Putamen (tissue), 1 donor: ENCODE results near the gene ABTB2.
"Not testable (repeated sequence)": the region's sequence is repeated elsewhere in the genome, so short reads cannot be mapped to it uniquely, and the experiment has no call there.

Source experiments
- DNase-seq: peaks from one replicate; pipeline ENCODE4 v3.0.0-alpha.2; 2016; ENCODE audit warnings: low spot score

Gene ABTB2

DNA sequence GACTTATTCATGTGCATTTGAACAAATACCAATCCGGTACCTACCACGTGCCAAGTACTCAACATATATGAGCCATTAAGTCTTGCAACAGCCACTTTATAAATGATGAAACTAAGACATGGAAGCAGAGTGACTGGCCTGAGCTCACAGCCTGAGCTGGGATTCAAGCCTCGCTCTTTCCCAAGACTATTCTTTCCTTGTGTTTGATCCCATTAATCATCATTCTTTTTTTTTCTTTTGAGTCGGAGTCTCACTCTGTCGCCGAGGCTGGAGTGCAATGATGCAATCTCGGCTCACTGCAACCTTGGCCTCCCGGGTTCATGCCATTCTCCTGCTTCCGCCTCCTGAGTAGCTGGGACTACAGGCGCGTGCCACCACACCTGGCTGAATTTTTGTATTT is 119.3 kb downstream of the ABTB2 start:
- DNase-seq = no peak

DNA sequence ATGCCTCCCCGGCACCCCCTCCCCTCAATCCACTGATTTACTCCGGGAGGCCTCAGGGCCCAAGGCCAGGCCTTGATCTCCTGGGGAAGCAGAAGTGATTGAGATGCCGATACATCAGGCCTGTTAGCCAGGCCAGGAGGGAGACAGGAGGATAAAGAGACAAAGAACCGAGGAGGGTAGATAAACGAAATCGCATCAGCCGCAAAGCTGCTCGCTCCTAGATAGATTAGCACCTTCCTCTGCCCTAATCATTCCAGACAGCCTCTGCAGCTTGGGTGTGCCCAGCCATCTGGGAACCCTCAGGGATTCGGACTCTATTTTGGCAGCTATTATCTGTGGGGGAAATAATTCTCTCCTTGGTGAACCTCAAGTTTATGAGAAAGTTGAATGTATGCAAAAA is 121.2 kb downstream of the ABTB2 start:
- DNase-seq = no peak

DNA sequence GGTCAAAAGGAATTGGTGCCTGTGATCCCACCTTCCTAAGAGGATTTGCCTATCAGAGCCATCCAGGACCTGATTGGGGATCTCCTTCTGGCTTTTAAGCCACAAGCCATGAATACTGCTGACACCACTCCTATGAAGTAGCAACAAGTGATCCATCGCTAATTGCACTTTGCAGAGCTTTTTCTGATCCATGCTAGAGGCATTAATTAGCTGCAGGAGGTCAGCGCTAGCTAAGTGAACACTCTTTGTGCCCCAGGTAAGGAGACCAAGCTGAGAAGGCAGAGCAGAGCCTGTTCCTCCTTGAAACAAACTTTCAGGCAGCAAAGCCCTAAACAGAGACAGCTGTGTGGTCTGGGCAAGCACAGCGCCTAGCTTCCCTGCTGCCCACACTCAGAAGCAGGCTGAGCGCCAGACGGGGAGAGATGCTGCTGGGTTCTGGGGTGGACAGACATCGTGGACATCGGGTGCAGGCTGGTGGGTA is 122.2 kb downstream of the ABTB2 start:
- no peak for DNase-seq

DNA sequence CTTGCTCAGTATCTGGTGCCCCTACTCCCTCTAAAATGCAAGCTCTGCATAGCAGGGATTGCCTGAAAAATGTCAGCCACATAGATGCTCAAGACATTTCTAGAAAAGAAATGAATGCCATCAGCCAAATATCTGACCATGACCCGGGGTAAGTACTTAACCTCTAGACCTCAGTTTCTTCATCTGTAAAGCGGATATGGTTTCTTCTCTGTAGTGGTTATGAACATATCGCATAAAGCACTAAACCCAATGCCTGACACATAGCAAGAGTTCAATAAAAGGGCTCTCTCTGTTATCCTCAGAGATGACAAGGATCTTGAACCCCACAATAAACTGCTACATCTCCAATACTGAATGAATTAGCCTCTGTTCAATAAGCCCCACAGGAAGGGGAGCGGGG is 122.6 kb downstream of the ABTB2 start:
- DNase-seq = no peak

DNA sequence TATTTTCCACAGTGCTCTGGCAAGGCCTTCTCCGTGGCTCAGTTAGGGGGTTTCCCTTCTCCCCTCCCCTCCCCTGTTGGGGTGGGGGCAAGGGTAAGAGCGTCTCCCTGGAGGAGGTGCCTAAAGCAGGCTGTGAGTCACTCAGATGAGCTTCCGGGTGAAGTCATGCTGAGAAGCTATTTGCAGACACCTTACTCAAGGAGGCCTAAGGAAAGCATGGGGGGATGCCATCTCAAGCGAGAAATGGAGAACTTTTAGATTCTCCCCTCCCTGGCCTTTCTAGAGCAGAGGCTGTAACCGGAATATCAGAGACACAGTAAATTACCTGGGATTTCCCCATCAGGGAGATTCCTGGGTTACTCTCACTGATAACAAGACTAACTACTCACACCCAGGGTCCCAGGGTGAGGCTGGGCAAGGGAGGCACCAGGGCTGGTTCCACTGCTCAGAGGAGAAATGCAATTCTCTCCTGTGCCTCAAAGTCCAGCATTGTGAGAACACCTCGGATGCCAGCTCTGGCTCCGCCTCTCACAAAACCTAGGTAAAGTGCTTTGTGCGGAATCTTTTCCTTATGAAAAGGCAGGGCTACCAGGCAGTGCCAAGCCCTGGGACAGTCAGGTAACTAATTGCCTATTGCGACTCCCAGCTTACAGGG is 123.6 kb downstream of the ABTB2 start:
- no peak for DNase-seq

DNA sequence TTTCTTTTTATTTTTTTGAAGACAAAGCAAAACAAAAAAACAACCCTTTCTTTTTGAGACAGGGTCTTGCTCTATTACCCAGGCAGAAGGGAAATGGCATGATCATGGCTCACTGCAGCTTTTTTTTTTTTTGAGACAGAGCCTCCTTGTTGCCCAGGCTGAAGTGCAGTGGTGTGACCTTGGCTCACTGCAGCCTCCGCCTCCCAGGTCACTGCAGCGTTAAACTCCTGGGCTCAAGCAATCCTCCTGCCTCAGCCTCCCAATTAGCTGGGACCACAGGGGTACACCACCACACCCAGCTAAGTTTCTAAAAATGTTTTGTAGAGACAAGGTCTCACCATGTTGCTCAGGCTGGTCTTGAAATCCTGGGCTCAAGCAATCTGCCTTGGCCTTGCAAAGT is 124.6 kb downstream of the ABTB2 start:
- no peak for DNase-seq

DNA sequence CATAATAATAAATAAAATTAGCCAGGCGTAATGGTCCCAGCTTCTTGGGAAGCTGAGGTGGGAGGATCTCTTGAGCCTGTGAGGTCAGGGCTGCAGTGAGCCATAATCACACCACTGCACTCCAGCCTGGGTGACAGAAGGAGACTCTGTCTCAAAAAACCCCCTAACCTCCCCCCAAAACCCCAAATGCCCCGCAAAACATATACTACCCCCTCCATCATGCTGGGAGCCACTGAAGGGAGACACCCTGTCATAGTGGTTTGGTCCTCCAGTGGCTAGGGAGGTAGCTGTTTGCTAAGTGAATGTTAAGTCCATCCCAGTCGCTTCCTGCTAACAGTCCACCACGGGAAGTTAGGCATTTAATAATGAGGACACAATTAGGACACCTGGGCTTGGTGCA is 125.0 kb downstream of the ABTB2 start:
- DNase-seq = no peak

DNA sequence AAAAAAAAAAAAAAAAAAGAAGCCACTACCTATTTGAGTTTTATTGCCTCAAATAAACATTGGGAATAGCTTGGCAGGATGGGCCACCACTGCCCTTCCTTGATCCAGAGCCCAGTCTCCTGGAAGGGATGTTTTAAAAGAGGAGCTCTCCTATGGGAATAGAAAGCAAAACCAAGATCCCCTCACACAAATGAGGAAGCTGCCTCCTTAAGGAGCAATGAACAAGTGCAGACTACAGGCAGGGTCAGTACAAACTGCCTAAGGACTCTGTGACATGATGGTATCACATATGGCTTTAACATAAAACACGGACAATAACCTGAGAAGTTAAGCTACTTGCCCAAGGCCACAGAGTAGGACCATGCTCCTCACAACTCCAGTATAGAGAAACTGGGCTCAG is 131.6 kb downstream of the ABTB2 start:
- no peak for DNase-seq

DNA sequence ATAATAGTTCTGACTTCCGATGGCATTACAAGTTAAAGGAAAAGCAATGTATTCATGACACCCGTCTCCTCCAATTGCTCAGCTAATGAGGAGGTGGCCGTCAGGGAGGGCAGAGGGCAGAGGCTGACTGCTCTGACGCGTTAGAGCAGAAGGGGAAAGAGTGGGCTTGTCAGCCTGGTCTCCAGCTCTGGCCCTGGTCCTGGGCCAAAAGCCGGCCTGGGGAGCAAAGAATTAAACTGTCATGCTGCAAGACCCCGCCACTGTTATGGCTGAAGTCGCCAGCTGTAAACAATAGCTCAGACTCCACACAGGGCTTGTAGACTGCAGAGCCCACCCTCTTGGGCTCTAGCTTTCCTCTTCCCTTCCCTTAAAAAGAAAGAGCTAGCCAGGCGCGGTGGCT is 132.7 kb downstream of the ABTB2 start:
- DNase-seq = no peak

DNA sequence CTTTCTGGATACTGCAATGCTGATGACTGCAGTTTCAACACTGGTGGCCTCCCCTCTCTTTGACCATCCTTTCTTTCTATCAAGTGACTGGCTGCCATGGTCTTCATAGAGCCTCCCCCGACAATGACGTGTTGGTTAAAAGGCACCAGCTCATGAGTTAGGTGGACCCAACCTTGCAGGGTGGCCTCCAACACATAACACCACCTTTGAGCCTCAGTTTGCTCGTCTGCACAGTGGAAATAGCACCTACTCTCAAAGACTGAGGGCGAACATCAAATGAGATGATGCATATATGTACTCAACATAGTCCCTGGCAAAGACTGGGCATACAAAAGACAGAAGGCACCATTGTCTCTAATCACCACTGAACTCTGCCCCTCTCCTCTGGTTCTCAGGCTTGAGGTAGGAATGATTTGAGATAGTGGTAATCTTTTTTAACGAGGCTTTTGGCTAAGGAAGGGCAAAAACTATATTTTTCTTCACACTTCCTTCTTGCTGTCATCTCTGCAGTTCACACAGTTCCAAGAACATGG is 133.3 kb downstream of the ABTB2 start:
- DNase-seq = no peak

DNA sequence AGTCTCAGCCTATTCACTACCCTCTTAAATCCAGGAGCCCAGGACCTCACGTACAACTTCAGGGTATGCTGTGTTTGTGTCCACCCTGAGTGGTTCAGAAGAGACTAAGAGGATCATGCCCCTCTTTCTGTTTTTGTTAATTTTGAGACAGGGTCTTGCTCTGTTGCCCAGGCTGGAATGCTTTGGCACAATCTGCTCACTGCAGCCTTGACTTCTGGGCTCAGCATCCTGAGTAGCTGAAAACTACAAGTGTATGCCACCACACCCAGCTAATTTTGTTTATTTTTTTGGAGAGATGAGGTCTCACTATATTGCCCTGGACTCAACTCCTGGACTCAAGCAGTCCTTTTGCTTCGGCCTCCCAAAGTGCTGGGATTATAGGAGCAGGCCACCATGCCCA is 133.9 kb downstream of the ABTB2 start:
- no peak for DNase-seq

DNA sequence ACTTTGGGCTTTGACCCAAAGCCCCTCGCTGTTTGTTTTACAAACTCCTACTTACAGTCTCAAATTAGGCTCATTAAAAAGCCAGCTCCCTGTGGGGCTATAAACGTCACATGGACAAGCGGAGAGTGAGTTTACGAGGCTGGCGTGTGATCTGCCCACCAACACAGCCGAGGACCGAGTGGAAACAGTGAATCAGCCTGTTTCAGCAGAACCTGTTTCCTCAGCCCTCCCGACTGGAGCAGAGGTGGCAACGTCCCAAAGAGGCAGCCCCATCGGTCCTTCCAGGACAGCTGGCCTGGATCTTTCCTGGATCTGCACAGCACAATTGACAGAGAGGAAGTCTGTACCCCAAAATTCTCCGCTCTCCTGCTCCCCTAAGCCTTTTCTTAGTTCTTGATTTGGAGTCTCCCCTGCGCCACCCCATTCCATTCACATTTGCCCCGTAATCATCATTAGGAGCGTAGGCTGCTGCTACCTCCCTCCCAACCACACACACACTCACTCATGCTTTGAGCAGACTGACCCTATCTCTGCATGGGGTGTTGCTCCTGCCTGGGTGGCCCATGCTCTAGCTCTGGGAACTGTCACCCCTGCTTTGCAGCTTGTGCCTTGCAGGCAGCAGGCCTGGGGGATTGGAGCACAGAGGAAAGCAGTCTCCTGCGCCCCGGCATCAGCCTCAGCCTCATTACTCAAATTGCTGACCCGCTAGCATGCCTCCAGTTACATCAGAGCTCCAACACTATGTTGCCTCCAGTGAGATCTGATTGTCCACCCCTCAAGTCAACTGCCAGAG is 134.6 kb downstream of the ABTB2 start:
- no peak for DNase-seq

DNA sequence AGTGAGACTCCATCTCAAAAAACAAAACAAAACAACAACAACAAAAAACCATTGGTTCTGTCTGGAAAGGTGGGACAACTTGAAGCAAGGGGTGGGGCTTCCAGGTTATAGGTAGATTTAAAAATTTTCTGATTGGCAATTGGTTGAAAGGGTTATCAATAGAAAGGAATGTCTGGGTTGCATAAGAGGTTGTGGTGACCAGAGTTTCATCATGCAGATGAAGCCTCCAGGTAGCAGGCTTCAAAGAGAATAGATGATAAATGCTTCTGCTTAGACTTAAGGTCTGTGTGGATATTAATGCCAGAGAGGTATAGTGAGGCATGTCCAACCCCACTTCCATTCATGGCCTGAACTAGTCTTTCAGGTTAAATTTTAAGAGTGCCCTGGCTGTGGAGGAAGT is 135.8 kb downstream of the ABTB2 start:
- DNase-seq = no peak

DNA sequence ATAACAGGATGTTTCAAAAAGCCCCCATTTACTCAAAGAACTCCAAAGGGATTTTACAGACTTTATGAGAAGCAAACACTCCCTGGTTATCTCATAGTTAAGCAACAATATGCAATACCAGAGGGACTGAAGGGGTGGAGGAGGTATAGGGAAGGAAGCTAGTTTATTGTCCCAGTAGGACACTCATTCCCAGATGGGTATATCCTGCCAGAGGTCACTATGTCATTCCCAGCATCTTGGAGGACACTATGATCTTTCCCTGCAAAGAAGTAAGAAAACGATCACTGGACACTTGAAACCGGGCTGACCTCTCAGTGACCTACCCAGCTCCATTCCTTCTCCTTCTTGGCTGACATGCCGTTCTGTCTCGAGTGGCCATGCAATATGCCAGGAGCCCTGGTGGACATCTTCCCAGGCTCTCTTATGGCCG is 137.9 kb downstream of the ABTB2 start:
- no peak for DNase-seq

DNA sequence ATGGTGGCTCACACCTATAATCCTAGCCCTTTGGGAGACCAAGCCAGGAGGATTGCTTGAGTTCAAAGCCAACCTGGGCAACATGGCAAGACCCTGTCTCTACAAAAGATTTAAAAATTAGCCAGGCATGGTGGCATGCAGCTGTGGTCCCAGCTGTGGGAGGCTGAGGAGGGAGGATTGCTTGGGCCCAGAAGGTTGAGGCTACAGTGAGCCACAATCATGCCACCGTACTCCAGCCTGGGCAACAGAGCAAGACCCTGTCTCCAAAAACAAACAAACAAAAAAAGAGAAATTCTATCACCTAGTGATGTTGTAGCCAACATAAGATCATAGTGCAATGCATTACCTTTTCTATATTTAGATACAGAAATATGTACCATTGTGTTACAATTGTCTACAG is 138.5 kb downstream of the ABTB2 start:
- DNase-seq = no peak

DNA sequence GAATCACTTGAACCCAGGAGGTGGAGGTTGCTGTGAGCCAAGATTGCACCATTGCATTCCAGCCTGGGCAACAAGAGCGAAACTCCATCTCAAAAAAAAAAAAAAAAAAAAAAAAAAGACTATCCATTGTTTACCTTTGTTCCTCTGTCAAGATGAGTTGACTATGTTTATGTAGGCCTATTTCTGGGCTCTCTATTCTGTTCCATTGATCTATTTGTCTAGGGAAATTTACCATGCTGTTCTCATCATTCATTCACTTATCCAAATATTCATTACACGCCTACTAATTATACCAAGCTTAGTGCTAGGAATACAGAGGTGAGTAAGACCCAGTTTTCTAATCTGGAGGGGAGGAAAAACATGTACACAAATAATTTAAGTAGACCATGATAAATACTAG is 139.1 kb downstream of the ABTB2 start:
- not testable (repeated sequence) for DNase-seq

DNA sequence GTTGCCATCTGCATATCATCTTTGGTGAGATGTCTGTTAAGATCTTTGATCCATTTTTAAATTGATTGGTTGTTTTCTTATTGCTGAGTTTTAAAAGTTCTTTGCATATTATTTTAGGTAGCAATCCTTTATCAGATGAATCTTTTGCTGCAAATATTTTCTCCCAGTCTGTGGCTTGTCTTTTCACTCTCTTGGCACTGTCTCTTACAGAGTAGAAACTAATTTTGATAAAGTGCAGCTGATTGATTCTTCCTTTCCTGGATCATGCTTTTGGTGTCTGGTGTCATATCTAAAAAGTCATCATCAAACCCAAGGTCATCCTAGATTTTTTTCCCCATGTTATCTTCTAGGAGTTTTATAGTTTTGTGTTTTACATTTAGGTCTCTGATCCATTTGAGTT is 139.7 kb downstream of the ABTB2 start:
- DNase-seq = no peak

DNA sequence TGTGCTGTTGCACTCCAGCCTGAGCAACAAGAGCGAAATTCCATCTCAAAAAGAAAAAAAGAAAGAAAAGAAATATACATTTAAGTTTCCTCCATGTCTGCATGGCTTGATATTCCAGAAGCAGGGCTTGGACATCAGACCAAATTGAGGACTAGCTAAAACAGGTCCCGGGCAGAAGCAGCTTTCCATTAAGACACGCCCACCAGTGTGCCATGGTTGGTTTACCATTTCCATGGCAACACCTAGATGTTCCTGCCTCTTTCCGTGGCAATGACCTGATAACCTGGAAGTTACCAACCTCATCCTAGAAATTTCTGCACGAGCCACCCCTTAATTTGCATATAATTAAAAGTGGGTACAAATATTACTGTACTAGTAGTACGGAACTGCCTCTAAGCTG is 141.1 kb downstream of the ABTB2 start:
- DNase-seq = no peak

DNA sequence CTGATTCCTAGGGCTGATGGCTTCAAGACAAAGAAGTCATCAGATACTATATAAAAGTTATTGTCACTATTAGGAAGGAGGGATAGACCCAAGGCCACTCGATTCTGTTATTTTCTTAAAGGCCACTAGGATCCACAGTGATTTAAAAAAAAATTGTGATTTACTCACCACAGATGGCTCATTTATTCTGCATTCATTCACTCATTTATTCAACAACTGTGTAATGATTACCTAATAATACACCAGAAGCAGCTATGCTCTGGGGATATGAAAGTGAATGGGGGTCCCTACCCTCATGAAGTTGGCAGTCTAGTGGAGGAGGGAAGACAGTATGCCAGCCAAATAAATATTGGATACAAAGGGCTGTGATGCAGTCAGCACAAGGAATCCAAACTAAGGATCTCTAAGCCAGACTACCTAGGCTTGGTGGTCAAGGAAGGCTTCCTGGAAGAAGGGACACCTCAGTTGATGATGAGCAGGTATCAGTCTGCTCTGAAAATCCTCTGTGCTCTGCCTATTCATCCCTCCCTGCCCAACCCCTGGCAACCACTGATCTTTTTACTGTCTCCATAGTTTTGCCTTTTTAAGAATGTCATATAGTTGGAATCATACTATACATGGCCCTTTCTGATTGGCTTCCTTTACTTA is 141.9 kb downstream of the ABTB2 start:
- DNase-seq = no peak

DNA sequence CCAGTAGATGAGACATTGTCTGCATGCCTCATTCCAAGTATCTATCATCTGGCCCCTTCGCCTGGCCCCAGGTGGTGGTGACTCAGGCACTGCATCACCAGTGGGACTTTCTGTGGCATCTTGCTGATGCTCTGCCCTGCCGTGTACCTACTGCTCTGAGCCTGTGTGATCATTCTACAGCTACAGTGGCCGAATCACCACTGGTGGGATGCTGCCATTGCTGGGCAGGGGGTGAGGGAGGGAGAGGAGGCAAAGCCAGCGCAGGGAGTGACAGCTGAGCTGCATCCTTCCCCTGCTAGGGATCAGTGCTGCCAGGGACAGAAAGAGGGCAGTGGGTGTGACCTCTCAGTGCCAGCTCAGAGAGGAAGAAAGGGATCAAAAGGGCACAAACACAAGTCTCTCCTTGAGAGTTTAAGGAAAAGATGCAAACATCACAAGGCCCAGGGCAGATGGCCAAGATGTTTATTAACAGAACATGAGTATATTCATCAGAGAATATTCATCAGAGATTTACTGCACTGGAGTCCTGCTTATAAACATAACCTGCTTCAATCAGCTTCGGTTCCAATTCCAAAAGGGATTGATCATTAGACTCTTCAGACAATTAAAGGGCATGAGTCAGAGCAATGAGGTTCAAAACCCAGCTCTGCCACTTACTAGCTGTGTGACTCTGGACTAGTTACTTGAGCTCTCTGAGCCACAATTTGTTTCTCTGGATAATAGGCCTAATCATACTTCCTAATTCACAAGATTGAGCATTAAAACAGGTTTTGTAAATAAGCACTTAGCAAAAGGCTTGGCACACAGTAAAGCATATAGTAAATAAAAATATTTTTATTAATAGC is 142.6 kb downstream of the ABTB2 start:
- no peak for DNase-seq

DNA sequence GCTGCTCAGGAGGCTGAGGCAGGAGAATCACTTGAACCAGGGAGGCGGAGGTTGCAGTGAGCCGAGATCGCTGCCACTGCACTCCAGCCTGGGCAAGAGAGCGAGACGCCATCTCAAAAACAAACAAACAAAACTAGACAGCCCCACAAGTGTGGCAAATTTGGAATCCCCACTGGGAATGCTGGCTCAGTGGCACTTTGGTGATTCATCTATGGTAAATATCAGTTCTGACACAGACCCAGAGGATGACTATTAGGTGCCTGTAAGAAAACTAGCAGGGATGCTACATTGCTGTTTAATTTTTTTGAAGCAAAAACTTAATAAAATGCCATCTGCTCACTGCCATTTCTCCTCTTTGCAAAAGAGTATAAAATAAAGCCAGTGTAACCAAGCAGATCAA is 144.4 kb downstream of the ABTB2 start:
- DNase-seq = no peak

DNA sequence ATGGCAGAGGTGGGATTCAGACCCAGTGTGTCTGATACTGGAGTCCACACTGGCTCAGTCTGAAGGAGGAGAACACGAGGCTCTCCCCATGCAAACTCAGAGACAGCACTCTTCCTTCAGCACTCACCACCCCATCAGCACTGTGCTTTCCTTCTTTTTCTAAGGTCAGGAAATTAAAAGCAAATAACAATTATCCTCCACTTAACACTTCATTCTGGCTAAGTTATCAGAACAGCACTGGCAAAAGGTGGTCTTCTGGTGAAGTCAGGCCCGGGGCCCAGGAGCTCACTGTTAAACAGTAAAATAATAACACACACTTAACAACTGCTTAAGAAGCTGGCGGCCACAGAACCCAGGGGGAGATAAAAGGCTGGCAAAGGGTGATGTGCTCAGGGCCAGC is 145.2 kb downstream of the ABTB2 start:
- DNase-seq = no peak
